SK-N-MC (cell line): Measurements from ENCODE around the gene CTPS1.
A peak's percentile ranks its signal among the peaks of the same experiment; 100 is the strongest.

ENCODE experiments used
- DNase-seq: peaks from one replicate; pipeline ENCODE4 v3.0.0-alpha.2; 2011; ENCODE audit warnings: low read depth, low spot score
- H3K27ac ChIP-seq: fragments of 200-600 bp; sonication (generic); 2 replicates; pipeline ENCODE4 v1.5.1; 2016; ENCODE audit warnings: mixed run types
- H3K36me3 ChIP-seq: fragments of 200-600 bp; sonication (generic); 2 replicates; pipeline ENCODE4 v1.6.1; 2017; ENCODE audit warnings: antibody characterized with exemption, low read length, mixed read lengths; ENCODE audit not compliant: insufficient read depth
- H3K4me3 ChIP-seq: fragments of 200-600 bp; sonication (generic); 2 replicates; pipeline ENCODE4 v1.5.1; 2016
- H3K9ac ChIP-seq: fragments of 200-600 bp; sonication (generic); 2 replicates; pipeline ENCODE4 v1.8.0; 2017; ENCODE audit warnings: mixed run types, mixed read lengths; ENCODE audit not compliant: insufficient read length
- H3K9me3 ChIP-seq: fragments of 200-600 bp; sonication (generic); 2 replicates; pipeline ENCODE4 v1.6.1; 2017; ENCODE audit warnings: low read depth, mild to moderate bottlenecking, antibody characterized with exemption, low read length, moderate library complexity, mixed read lengths
- EZH2 ChIP-seq: fragments of 200-600 bp; sonication (generic); IDR thresholded peaks from one replicate; pipeline ENCODE4 v1.6.1; 2017; ENCODE audit warnings: antibody characterized with exemption
- FOXP2 ChIP-seq: optimal IDR thresholded peaks from 2 replicates; pipeline ENCODE3; 2011; ENCODE audit warnings: mild to moderate bottlenecking, moderate library complexity; ENCODE audit not compliant: insufficient read depth; ENCODE audit errors: extremely low read length, control extremely low read depth
- POLR2AphosphoS5 ChIP-seq: IDR thresholded peaks from 2 replicates; pipeline ENCODE4 v1.6.1; 2012; ENCODE audit warnings: mild to moderate bottlenecking, low read depth, low read length, borderline replicate concordance

Gene CTPS1

DNA sequence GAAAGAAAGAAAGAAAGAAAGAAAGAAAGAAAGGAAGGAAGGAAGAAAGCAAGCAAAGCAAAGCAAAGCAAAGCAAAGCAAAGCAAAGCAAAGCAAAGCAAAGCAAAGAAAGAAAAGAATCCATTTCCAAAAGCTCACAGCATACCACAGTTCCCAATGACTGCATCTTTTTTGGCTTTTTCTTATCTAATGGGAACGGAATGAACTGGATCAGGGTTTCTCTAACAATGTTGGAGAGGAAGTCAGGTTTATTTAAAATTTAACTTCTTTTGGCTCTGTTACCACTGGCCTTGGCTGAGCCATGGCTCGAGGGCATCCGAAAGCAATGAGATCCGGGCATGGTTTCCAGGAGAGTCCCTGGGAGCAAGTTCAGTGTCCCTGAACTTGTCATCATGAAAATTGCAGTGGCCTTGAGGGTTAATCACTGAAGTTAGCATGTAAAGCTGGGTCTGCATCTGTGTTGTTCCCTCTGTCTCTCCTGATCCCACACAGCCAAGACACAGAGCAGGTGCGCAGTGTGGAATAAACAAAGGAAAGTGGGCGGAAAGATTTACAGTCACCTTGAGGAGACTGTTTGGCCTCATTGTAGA is 34.6 kb upstream of the CTPS1 start:
- no peak for TF ChIP-seq POLR2AphosphoS5
- TF ChIP-seq EZH2, result no peak
- TF ChIP-seq FOXP2, result no peak
- H3K36me3 ChIP-seq, result no peaks in the 10 kb centered on the region
- peaks cover 5% of the 10 kb centered on the region; the same call in 1 of the 2 replicates for H3K9me3 ChIP-seq
- no peak overlapping the region for H3K9ac ChIP-seq
- DNase-seq, result no peak
- H3K4me3 ChIP-seq, result no peak overlapping the region
- H3K27ac ChIP-seq, result no peak overlapping the region

DNA sequence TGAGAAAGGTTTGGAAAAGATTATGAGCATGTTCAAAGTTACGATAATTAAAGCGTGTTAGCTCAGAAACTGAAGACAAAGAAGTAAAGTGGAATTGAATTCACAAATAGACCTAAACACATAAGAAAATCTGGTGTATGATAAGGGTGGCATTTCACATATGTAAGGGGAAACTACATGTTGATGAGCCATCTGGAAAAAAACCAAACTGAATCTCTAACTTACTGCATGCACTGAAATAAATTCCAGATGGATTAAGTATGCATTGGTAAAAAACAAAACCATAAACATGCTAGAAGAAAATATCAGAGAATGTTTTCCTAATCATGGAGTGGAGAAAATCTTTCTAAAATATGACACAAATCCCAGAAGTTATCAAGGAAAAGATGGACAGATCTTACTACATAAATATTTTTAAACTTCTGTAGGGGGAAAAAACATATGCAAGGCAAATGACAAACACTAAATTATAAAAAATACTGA is 34.0 kb upstream of the CTPS1 start:
- TF ChIP-seq EZH2 (no peak), POLR2AphosphoS5 (no peak), FOXP2 (no peak)
- Histone ChIP-seq H3K9me3 (peaks cover 5% of the 10 kb centered on the region; the same call in 1 of the 2 replicates), H3K27ac (no peak overlapping the region), H3K36me3 (no peaks in the 10 kb centered on the region), H3K9ac (no peak overlapping the region), H3K4me3 (no peak overlapping the region)
- no peak for DNase-seq

GRCh38 chr1:40948741-40949443 is 30.6 kb upstream of the CTPS1 start:
- Histone ChIP-seq H3K9me3 (peaks cover 5% of the 10 kb centered on the region; the same call in 1 of the 2 replicates), H3K36me3 (no peaks in the 10 kb centered on the region), H3K27ac (no peak overlapping the region), H3K9ac (no peak overlapping the region), H3K4me3 (peak overlapping the region; percentile 51)
- DNase-seq, result no peak
- TF ChIP-seq FOXP2 (no peak), POLR2AphosphoS5 (no peak), EZH2 (no peak)

DNA sequence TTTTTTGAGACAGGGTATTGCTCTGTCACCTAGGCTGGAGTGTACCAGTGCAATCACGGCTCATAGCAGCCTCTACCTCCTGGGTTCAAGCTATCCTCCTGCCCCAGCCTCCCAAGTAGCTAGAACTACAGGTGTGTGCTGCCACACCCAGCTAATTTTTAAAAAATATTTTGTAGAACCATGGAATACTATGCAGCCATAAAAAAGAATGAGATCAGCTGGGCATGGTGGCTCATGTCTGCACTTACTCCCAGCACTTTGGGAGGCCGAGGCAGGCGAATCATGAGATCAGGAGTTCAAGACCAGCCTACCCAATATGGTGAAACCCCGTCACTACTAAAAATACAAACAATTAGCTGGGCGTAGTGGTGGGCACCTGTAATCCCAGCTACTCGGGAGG is 29.9 kb upstream of the CTPS1 start:
- TF ChIP-seq EZH2, result no peak
- TF ChIP-seq POLR2AphosphoS5, result no peak
- TF ChIP-seq FOXP2, result no peak
- Histone ChIP-seq H3K4me3 (no peak overlapping the region), H3K27ac (no peak overlapping the region), H3K36me3 (no peaks in the 10 kb centered on the region), H3K9ac (no peak overlapping the region), H3K9me3 (peaks cover 5% of the 10 kb centered on the region; the same call in 1 of the 2 replicates)
- no peak for DNase-seq

DNA sequence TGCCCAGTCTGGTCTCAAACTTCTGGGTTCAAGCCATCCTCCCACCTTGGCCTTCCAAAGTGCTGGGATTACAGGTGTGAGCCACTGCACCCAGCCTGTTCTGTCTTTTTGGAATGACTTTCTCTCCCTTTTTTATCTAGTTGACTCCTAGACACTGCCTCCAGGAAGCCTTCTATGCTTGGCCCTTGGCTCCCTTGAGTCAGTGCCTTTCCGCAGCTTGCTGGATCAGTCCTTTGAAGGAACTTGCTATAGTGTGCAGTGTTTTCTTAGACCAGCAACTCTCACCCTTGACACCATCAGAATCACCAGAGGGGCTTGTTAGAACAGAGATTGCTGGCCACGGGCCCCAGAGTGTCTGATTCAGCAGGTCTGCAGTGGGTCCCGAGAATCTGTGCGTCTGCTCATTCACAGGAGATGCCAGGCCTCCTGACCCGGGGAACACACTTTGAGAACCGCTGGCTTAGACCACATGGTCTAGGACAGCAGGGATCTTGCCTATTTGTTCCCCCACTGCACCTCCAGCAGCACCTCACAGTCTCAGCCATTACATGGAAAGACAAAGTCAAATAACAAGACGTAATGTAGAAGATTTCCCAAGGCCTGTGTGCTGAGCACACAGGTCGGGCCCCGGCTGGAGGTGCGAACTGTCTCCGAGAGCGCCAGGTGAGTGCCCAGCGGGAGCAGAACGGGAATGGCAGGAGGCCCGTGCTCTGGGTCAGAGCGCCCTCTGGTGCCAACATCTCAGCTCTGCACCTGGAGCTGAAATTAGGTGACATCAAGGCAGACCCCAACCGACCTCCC is 27.4 kb upstream of the CTPS1 start:
- Histone ChIP-seq H3K36me3 (no peaks in the 10 kb centered on the region), H3K9me3 (no peaks in the 10 kb centered on the region), H3K9ac (no peak overlapping the region), H3K4me3 (peak overlapping the region; percentile 9; the same call in 1 of the 2 replicates), H3K27ac (no peak overlapping the region)
- TF ChIP-seq FOXP2 (no peak), EZH2 (no peak)
- DNase-seq, result no peak

DNA sequence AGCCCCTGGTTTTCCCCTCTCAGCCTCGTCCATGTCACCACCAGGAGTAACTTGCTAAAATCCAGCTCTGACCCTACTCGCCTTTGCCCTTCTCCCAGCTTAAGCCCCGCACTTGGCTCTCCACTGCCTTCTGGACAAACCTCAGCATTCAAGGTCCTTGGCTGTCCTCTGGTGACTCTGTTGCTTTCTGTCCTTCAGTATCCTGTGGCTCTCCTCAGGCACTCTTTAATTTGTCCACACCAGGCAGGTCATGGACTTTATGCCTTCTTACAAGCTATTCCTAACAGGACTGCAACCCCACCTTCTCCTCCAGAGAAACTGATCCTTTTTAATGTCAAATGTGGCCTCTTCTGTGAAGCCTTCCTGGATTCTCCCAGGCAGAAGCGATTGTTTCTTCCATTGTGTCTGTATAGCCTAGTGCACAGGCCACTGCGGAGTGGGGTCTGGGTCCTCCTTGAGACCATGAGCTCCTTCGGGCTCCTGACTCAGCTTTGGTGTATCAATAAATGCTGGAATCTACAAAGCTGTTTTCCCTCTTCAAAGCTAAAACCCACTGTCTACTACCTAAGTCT is 26.7 kb upstream of the CTPS1 start:
- no peaks in the 10 kb centered on the region for H3K36me3 ChIP-seq
- TF ChIP-seq FOXP2 (no peak), EZH2 (no peak), POLR2AphosphoS5 (no peak)
- H3K27ac ChIP-seq, result no peak overlapping the region
- no peaks in the 10 kb centered on the region for H3K9me3 ChIP-seq
- H3K4me3 ChIP-seq, result no peak overlapping the region
- DNase-seq, result no peak
- no peak overlapping the region for H3K9ac ChIP-seq

DNA sequence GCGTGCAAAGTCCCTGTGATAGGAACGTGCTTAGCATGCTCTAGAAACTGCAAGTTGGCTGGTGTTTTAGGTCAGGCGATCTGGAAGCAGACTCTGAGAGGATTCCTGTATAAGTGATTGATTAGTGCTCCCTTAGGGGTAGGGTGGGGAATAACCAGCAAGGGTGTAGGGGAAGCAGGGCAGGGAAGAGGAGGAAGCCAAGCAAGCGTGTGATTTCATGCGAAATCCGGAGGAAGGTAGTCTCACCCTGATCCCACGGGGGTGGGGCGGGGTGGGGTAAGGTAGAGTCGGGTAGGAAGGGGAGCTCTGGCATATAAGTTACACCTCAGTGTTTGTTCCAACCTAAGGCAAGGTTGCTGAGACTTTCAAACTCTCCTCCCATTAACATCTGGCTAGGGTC is 24.9 kb upstream of the CTPS1 start:
- no peak for DNase-seq
- Histone ChIP-seq H3K4me3 (no peak overlapping the region), H3K9me3 (no peaks in the 10 kb centered on the region), H3K9ac (no peak overlapping the region), H3K27ac (no peak overlapping the region), H3K36me3 (no peaks in the 10 kb centered on the region)
- TF ChIP-seq EZH2 (no peak), POLR2AphosphoS5 (no peak), FOXP2 (no peak)

DNA sequence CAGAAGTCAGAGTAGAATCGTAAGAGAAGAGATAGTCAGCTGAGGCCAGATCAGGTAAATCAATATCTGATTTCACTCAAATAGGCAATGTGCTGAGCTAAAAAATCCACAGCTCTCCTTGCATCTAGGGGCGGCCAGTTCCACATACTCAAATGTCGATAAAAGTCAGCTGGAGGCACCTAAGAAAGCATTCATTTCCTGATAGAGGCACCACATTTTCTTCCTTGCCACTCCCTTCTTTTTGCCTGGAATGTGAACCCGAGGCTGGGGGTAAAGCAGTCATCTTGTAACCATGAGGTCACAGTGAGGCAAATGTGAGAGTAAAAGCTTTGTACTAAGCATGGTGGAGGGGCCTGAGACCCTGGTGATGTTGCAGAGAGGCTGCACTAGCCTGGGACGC is 24.2 kb upstream of the CTPS1 start:
- no peaks in the 10 kb centered on the region for H3K36me3 ChIP-seq
- TF ChIP-seq POLR2AphosphoS5 (no peak), EZH2 (no peak), FOXP2 (no peak)
- H3K9me3 ChIP-seq, result no peaks in the 10 kb centered on the region
- no peak overlapping the region for H3K27ac ChIP-seq
- H3K9ac ChIP-seq, result no peak overlapping the region
- H3K4me3 ChIP-seq, result no peak overlapping the region
- DNase-seq, result no peak
